Stimulated activated CD4-positive, alpha-beta T cell treated with anti-CD3 and anti-CD28 coated beads, TNF-alpha, amount 100 ng/mL, for 24 hours (primary cell): ENCODE data around the gene NCKAP5.

Experiments used
- DNase-seq, 3 experiments: peaks; one replicate each; pipeline ENCODE4 v3.0.0-alpha.2; 2020; ENCODE audit warnings: low read depth in 3 of 3

The NCKAP5 gene

GRCh38 chr2:133148187-133148586 lies 420.1 kb downstream of the NCKAP5 start:
- no peak for DNase-seq

- DNase-seq, result no peak
Observed at GRCh38 chr2:133146893-133147292, 421.4 kb downstream of the NCKAP5 start.

- DNase-seq, result no peak
Observed at GRCh38 chr2:133143645-133144044, 424.6 kb downstream of the NCKAP5 start.

GRCh38 chr2:133142087-133142486 lies 426.2 kb downstream of the NCKAP5 start:
- no peak for DNase-seq

GRCh38 chr2:133140620-133141019 lies 427.6 kb downstream of the NCKAP5 start:
- DNase-seq, result no peak

GRCh38 chr2:133139847-133140533 lies 428.3 kb downstream of the NCKAP5 start:
- DNase-seq, result no peak

GRCh38 chr2:133138693-133139092 lies 429.6 kb downstream of the NCKAP5 start:
- DNase-seq, result no peak

- DNase-seq, result no peak
Observed at GRCh38 chr2:133135035-133135654, 433.1 kb downstream of the NCKAP5 start.

- DNase-seq, result no peak
Observed at GRCh38 chr2:133130548-133131246, 437.6 kb downstream of the NCKAP5 start.

GRCh38 chr2:133124446-133124845 lies 443.8 kb downstream of the NCKAP5 start:
- no peak for DNase-seq

- DNase-seq, result no peak
Observed at GRCh38 chr2:133123904-133124303, 444.4 kb downstream of the NCKAP5 start.

GRCh38 chr2:133123393-133123792 lies 444.9 kb downstream of the NCKAP5 start:
- DNase-seq, result no peak

GRCh38 chr2:133122529-133122928 lies 445.7 kb downstream of the NCKAP5 start:
- DNase-seq, result no peak

- no peak for DNase-seq
Observed at GRCh38 chr2:133120310-133120709, 448.0 kb downstream of the NCKAP5 start.

- no peak for DNase-seq
Observed at GRCh38 chr2:133110201-133110600, 458.1 kb downstream of the NCKAP5 start.

- DNase-seq, result no peak
Observed at GRCh38 chr2:133109772-133110171, 458.5 kb downstream of the NCKAP5 start.

GRCh38 chr2:133107058-133107815 lies 461.0 kb downstream of the NCKAP5 start:
- DNase-seq, result no peak

GRCh38 chr2:133104871-133105270 lies 463.4 kb downstream of the NCKAP5 start:
- DNase-seq, result no peak

GRCh38 chr2:133098787-133099186 lies 469.5 kb downstream of the NCKAP5 start:
- no peak for DNase-seq

GRCh38 chr2:133097666-133098065 lies 470.6 kb downstream of the NCKAP5 start:
- no peak for DNase-seq

- no peak for DNase-seq
Observed at GRCh38 chr2:133092571-133092970, 475.7 kb downstream of the NCKAP5 start.

GRCh38 chr2:133090358-133090757 lies 477.9 kb downstream of the NCKAP5 start:
- no peak for DNase-seq
